Retina (tissue), 1 donor: ENCODE data around the gene FSD1.

ENCODE experiments used
- DNase-seq: peaks from one replicate; pipeline ENCODE4 v3.0.0-alpha.2; 2016

FSD1 gene

DNA sequence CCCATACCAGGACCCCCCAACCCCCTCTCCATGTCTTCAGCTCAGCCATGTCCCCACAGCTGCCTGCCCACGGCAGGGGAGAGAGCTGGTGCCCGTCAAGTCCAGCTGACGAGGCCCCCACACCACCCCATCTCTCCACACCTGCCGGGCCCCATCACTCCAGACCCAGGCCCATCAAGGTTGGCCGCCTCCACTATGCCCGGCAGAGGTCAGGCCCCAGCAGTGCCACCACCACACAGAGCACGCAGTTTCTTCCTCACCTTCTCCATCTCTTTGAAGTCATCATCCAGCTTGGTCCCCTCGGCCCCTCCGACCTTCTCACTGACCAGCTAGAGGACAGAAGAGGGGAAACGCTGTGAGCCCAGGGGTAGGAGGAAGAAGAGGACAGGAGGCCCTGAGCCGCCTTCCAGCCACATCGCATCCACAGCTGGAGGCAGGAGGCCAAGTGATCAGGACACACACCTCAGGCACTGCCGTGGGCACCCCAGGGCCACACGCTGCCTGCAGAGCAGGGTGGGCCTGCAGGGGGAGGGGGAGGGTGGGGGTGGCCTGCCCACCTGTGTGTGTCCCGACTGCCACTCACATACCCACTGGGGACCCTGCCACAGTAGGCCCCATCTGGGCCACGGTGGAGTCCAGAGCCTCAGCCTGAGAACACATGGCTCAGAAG is 62.4 kb downstream of the FSD1 start:
- no peak for DNase-seq

DNA sequence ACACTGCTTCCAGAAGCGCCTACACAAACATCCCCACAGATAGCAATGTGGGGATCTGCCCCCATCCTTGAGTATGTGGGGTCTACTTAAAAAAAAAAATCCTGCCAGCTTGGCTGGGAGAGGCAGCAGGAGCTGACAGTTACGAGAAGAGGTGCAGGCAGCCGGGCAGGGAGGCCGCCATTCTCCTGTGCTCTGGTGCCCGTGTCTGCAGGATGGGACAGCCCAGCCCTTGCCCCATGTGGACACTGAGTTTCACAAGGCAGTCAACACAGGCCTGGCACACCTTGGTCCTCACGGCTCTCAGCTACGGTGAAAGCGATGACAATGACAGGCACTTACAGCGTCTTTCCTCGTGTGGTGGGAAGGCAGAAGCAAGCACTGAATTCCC is 62.9 kb downstream of the FSD1 start:
- DNase-seq: no peak

DNA sequence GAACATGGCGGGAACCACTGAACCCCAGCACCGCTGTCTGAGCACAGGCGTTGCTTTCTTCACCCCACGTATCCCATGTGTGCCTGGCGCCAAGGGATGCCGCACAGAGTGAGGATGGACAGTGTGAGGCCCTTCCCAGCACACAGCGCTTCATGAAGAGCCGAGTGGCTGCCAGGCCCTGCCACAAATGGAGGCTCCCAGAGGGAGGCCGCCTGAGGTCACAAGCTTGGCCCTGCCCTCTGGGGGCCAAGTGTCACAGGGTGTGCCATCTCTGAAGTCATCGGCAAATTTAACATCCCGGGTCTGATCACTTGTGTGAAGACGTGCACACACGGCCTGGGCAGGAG is 63.4 kb downstream of the FSD1 start:
- no peak for DNase-seq

DNA sequence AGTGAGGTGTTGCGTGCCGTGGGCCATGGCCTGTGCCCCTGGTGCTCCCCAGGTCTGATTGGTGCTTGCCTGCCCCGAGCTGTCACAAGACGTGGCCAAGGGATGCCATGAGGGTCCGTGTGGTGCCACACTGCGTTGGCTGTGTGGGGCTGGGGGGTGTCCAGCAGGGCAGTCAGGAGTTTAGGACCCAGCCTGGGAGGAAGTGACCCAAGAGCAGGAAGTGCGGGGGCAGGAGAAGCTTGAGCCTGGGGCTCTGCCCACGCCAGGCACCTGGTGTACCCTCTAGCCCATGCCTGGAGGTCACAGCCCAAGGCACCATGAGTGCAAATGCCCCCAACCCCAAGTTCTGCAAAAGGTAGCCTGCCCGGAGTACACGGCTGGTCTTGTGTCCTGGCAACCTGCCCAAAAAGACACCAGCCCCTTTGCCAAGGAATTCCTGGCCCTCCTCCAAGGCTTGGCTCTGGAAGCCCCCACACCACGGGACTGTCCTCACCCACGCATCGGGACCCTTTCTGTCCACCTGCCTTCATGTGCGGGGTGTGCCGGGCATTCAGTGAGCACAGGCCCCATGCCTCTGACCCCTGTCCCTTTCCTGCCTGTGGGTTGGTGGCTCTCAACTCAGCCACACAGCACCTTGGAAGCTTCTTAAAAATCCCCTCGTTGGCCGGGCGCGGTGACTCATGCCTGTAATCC is 63.9 kb downstream of the FSD1 start:
- no peak for DNase-seq

DNA sequence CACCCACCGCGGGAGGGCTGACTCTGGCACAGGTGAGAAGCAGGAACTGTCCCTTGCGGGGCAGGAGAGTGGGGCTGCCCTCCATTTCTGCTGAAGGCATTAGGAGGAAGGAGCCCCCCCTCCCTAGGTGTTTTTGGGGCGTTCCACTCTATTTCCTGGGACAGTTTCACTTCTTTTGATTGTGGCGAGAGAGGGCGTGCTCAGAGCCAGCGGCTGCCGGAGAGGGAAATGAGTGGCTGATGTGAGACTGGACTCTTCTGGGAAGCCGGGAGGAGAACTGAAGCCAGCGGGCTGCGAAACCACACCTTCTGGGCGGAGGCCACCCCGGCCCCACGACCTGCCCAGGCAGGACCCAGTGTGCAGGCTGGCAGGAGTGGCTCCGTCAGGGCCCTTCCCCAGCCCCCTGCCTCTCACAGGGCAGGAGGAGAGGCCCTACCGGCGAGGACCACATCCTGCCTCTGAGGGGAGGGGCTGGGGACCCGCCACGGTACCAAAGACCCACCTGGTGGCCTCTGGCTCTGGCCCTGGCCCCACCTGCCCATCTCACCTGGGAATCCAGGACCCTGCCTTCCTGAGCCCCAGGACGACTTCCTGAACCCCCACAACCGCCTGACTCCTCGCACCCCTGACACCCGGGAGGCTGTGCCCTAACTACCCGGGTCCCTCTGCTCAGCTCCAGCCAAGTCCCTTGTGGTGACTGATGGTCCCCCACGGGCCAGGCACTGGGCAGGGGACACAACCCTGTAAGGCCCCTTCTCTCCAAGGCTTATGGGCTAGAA is 64.9 kb downstream of the FSD1 start:
- DNase-seq: no peak

DNA sequence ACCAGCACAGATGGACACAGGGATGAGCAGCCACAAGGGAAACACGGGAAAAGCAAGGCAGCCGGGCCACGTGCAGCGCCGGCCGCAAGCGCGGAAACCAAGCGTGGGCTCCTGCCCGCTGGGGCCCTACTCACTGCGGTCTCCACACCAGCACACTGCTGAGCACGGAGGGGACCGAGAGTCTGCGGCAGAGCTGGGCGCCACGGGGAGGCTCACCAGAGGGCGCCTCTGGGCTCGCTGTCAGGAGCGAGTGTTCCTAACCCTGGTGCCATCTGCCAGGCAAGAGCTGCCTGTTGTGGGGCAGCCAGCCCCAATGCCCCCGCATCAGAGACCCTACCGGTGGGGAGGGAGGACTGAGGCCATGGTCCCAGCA is 65.5 kb downstream of the FSD1 start:
- DNase-seq: peak; percentile 70

DNA sequence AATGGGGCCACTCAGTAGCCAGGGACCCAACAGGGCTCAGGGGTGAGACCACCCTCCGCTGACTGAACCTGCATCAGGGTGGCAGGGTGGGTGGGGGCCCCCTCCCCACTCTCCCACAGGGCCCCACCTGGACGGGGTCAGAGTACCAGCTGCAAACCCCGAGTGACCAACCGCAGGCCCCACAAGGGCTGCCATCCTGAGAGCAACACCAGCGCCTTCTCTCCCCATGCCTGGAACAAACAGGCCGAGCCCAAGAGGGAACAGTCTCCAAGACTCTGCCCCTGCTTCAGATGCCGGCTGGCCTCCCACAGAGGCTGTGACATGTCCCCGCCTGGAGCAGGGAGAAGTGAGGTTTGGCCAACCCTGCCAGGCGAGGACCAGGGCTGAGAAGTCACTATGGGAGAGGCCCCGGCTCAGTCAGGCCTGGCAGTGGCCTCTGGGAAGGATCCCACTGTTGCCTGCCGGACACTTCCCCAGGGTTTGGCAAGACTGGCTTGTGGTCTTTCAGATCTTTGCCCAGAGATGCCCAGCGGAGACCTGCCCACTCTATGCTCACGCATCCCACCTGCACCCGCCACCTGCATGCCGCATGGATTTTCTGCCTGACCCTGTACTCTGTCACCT is 66.1 kb downstream of the FSD1 start:
- DNase-seq: no peak

DNA sequence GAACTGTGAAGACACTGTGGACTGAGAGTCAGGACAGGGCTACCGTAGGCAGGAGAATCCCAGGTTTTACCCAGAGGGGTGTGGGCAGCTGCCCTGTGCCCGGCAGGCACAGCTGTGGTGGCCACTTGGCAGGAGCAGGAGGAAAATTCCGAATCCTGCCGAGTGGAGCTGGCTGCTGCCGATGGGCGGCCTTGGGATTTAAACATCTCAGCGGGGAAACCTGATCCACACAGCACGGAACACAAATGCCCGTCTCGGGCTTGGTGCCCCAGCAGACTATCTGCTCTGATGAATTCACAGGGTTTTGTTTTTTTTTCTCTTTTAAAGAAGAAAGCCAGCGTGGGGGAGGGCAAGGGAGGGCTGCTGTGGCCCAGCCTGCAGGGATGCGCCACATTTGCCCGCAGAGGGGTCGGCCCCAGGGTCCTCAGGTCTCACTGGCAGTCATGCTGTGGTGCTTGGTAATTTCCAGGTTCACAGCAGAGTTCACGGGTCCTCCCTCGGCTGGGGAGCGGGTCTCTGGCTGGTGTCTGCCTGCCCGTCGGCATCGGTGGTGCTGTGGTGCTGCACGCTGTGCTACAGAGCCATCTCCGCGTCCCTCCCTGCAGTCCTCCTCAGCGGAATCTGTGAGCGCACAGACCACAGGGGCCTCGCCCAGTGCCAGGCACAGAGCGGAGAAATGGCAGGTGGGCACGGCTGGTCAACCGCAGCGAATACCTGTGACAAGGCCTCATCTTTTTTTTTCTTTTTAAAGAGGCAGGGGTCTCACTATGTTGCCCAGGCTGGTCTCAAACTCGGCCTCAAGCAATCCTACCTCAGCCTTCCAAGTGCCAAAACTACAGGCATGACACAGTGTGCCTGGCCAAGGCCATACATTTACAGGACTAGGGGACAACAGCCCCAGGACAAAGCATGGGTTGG is 67.1 kb downstream of the FSD1 start:
- DNase-seq: no peak

DNA sequence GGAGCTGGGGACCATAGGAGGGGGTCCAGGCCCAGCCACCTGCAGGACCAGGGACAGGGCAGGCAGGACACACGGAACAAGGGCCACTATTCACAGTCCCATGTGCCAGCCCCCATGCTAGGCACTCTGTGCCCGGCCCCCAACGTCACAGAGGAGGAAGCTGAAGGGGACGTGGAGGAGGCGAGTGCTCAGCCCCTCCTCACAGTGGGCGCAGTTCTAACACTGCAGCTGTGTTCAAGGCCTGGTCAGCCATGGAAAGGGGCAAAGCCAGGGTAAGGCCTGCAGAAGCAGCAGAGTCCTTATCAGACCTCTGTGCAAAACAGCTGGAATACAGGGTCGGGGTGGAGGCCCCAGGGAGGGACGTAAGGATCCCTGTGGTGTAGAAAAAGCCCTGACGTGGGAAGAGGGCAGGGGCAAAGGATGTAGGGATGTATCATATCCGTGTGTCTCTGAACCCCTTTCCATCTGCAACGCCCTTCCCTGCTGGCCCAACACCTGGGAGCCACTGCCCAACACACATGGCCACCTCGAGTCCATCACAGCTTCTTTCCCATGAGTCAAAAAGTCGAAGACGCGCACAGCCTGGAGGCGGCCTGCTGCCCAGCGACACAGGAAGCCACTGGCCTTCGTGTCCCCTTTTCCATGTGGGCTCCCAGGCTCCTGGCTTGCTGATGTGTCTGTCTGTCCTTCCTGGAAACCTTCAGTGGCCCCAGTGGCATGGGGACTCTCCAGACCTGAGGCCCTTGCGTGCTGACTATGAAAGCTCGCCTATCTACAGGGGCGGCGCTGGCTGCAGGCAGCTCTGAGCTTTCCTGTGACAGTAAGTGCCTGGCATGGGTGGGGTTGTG is 68.0 kb downstream of the FSD1 start:
- no peak for DNase-seq

DNA sequence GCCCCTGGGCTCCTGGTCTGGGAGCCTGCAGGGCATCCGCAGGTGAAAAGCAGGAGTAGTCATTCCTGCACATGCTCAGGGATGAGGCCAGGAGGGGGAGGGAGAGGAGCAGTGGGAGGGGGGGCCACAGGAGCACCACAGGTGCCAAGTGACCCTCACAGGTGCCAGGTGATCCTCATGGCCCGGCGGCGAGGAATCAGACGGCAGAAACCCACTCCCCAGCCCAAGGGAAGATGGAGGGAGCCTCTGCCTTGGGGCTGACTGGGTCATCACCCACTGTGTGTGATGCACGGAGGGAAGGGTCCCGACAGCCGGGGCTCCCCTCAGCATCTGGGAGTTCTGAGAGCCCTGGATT is 68.6 kb downstream of the FSD1 start:
- DNase-seq: no peak
